CD14-positive monocyte (primary cell): ENCODE results near the gene LHFPL3. TPM values are rescaled to one million over a fixed set of nuclear protein-coding genes. Genes with fewer than 3 reads are reported as not detected.

Experiments used
- DNase-seq, 3 donors: peaks; one replicate each; pipeline ENCODE4 v3.0.0-alpha.2; 2011 to 2022
- H2AFZ ChIP-seq: 2 replicates; pipeline ENCODE4 v1.6.0; 2012; ENCODE audit warnings: mild to moderate bottlenecking, low read depth, low read length, inconsistent platforms; ENCODE audit not compliant: insufficient read depth, poor library complexity, severe bottlenecking
- H3K27ac ChIP-seq, 2 donors: 1 replicate in 1 of 2; 2 replicates in 1 of 2; pipeline ENCODE4 v1.5.1; 2012 to 2013; ENCODE audit warnings: low read length in 2 of 2, control low read depth in 1 of 2, inconsistent platforms in 1 of 2, low read depth in 1 of 2, mild to moderate bottlenecking in 1 of 2
- H3K27me3 ChIP-seq, 2 donors: one replicate each; pipeline versions ENCODE4 v1.6.0 to v1.6.1; 2011 to 2013; ENCODE audit warnings: low read length in 2 of 2; ENCODE audit not compliant: control insufficient read depth in 2 of 2, insufficient read depth in 2 of 2
- H3K36me3 ChIP-seq, 2 donors: replicated peaks in 1 of 2; 1 replicate in 1 of 2; 2 replicates in 1 of 2; pipeline versions ENCODE4 v1.5.1 to v1.6.1; 2012 to 2013; ENCODE audit warnings: low read length in 2 of 2, control low read depth in 1 of 2, inconsistent platforms in 1 of 2, mild to moderate bottlenecking in 1 of 2; ENCODE audit not compliant: insufficient read depth in 2 of 2, control insufficient read depth in 1 of 2
- H3K4me1 ChIP-seq, 2 donors: 1 replicate in 1 of 2; 2 replicates in 1 of 2; pipeline versions ENCODE4 v1.5.1 to v1.6.1; 2012 to 2013; ENCODE audit warnings: low read length in 2 of 2, control low read depth in 1 of 2, inconsistent platforms in 1 of 2, mild to moderate bottlenecking in 1 of 2, moderate library complexity in 1 of 2; ENCODE audit not compliant: insufficient read depth in 2 of 2, control insufficient read depth in 1 of 2
- H3K4me2 ChIP-seq: replicated peaks from 2 replicates; pipeline ENCODE3; 2012; ENCODE audit warnings: low read length, moderate library complexity, mild to moderate bottlenecking; ENCODE audit not compliant: poor library complexity, severe bottlenecking; ENCODE audit errors: extremely low read depth
- H3K4me3 ChIP-seq, 3 experiments: fragments of 200-600 bp in 1 of 3; sonication (generic) in 1 of 3; replicated peaks in 1 of 3; 1 replicate in 2 of 3; 2 replicates in 1 of 3; pipeline ENCODE4 v1.5.1; 2011 to 2013; ENCODE audit warnings: low read length in 3 of 3, mild to moderate bottlenecking in 3 of 3, control low read depth in 2 of 3, low read depth in 2 of 3, inconsistent platforms in 1 of 3, moderate library complexity in 1 of 3
- H3K79me2 ChIP-seq: 2 replicates; pipeline ENCODE4 v1.6.0; 2012; ENCODE audit warnings: mild to moderate bottlenecking, control low read depth, inconsistent platforms, low read length, moderate library complexity; ENCODE audit not compliant: insufficient read depth
- H3K9ac ChIP-seq: 2 replicates; pipeline ENCODE4 v1.6.0; 2017; ENCODE audit warnings: low read length, mild to moderate bottlenecking; ENCODE audit not compliant: insufficient read depth, poor library complexity, severe bottlenecking
- H3K9me3 ChIP-seq, 2 donors: replicated peaks in 1 of 2; 1 replicate in 1 of 2; 2 replicates in 1 of 2; pipeline versions ENCODE4 v1.5.1 to v1.6.1; 2012 to 2013; ENCODE audit warnings: low read length in 2 of 2, control low read depth in 1 of 2; ENCODE audit not compliant: control insufficient read depth in 1 of 2, insufficient read depth in 1 of 2
- H4K20me1 ChIP-seq: 2 replicates; pipeline ENCODE4 v1.6.0; 2012; ENCODE audit warnings: mild to moderate bottlenecking, low read length, control low read depth, moderate library complexity; ENCODE audit not compliant: insufficient read depth
- H3K27ac Mint-ChIP-seq, 7 donors: one replicate each; pipeline ENCODE4 v1.8.0; 2020; ENCODE audit warnings: mild to moderate bottlenecking in 7 of 7, mixed read lengths in 7 of 7, moderate library complexity in 6 of 7, inconsistent platforms in 2 of 7
- H3K27me3 Mint-ChIP-seq, 3 donors: one replicate each; pipeline ENCODE4 v1.8.0; 2021 to 2022; ENCODE audit warnings: low read depth in 3 of 3, mild to moderate bottlenecking in 3 of 3, mixed read lengths in 3 of 3, moderate library complexity in 3 of 3, inconsistent platforms in 1 of 3
- H3K36me3 Mint-ChIP-seq, 2 donors: one replicate each; pipeline ENCODE4 v1.8.0; 2020; ENCODE audit warnings: mixed read lengths in 2 of 2, inconsistent platforms in 1 of 2, mild to moderate bottlenecking in 1 of 2
- H3K4me1 Mint-ChIP-seq: one replicate; pipeline ENCODE4 v1.8.0; 2020; ENCODE audit warnings: mild to moderate bottlenecking, mixed read lengths
- H3K4me3 Mint-ChIP-seq, 2 donors: one replicate each; pipeline ENCODE4 v1.8.0; 2020; ENCODE audit warnings: mild to moderate bottlenecking in 2 of 2, mixed read lengths in 2 of 2, moderate library complexity in 1 of 2
- H3K9me3 Mint-ChIP-seq, 7 donors: one replicate each; pipeline ENCODE4 v1.8.0; 2020 to 2022; ENCODE audit warnings: mixed read lengths in 7 of 7, mild to moderate bottlenecking in 6 of 7, moderate library complexity in 6 of 7, inconsistent platforms in 2 of 7
- WGBS: methylation state at CpG from one replicate; pipeline ENCODE4 v1.1.5; 2013; ENCODE audit warnings: missing lambda C conversion rate; ENCODE audit not compliant: insufficient coverage; 5-methylcytosine and 5-hydroxymethylcytosine counted together
- intact Hi-C, 2 donors: fragments of 100-400 bp; cut with micrococcal nuclease; formaldehyde crosslinking; loops; one replicate each; pipeline versions ENCODE4 v1.15.0 to v1.15.1; 2023
- polyA plus RNA-seq, 3 donors: library from polyadenylated mRNA; depleted of rRNA in 1 of 3; unstranded in 2 of 3; stranded (reverse) in 1 of 3; fragments of 300-500 nt in 2 of 3; fragments of >200 nt in 1 of 3; fragmentation: Illumina TruSeq in 2 of 3; gene quantifications; 1 replicate in 2 of 3; 2 replicates in 1 of 3; pipeline ENCODE4 v1.2.3, GENCODE V29; 2012 to 2021
- TF ChIP-seq, protein P1 (sequence below): fragments of 200-600 bp; IDR thresholded peaks from one replicate; pipeline ENCODE4 v1.8.0; 2022; ENCODE audit warnings: antibody characterized with exemption, mild to moderate bottlenecking

The LHFPL3 gene
- polyA plus RNA-seq, 3 donors: not detected

- no peak overlapping the region for H3K4me3 ChIP-seq
- intact Hi-C loops: no loop called here
- TF ChIP-seq, protein P1, sequence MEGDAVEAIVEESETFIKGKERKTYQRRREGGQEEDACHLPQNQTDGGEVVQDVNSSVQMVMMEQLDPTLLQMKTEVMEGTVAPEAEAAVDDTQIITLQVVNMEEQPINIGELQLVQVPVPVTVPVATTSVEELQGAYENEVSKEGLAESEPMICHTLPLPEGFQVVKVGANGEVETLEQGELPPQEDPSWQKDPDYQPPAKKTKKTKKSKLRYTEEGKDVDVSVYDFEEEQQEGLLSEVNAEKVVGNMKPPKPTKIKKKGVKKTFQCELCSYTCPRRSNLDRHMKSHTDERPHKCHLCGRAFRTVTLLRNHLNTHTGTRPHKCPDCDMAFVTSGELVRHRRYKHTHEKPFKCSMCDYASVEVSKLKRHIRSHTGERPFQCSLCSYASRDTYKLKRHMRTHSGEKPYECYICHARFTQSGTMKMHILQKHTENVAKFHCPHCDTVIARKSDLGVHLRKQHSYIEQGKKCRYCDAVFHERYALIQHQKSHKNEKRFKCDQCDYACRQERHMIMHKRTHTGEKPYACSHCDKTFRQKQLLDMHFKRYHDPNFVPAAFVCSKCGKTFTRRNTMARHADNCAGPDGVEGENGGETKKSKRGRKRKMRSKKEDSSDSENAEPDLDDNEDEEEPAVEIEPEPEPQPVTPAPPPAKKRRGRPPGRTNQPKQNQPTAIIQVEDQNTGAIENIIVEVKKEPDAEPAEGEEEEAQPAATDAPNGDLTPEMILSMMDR: no peak
- H3K4me2 ChIP-seq: no peak overlapping the region
- H3K4me3 Mint-ChIP-seq: no peak overlapping the region
- H4K20me1 ChIP-seq: no peaks in the 10 kb centered on the region
- H3K27ac Mint-ChIP-seq: no peak overlapping the region
- WGBS: no CpG with 5 or more reads among the region's 2 CpGs
- no peaks in the 10 kb centered on the region for H3K36me3 Mint-ChIP-seq
- no peaks in the 10 kb centered on the region for H3K4me1 Mint-ChIP-seq
- H3K27me3 Mint-ChIP-seq: peaks cover 1 to 2% (median 2%) of the 10 kb centered on the region in 3 donors
- H3K27me3 ChIP-seq: peaks cover 0 to 2% of the 10 kb centered on the region in 2 donors
- no peak overlapping the region for H2AFZ ChIP-seq
- no peak overlapping the region for H3K9ac ChIP-seq
- H3K9me3 Mint-ChIP-seq: peaks cover 0 to 1% (median 0%) of the 10 kb centered on the region in 7 donors
- H3K9me3 ChIP-seq: no peaks in the 10 kb centered on the region
- H3K36me3 ChIP-seq: no peaks in the 10 kb centered on the region
- H3K4me1 ChIP-seq: no peaks in the 10 kb centered on the region
- H3K27ac ChIP-seq: no peak overlapping the region
- no peaks in the 10 kb centered on the region for H3K79me2 ChIP-seq
- no peak for DNase-seq
These were observed 580.2 kb downstream of the LHFPL3 start for GRCh38 chr7:104908636-104909035.

GRCh38 chr7:104909096-104909495 is 580.7 kb downstream of the LHFPL3 start:
- intact Hi-C loops: no loop called here
- Histone ChIP-seq H3K9me3 (no peaks in the 10 kb centered on the region), H3K9ac (no peak overlapping the region), H3K27me3 (peaks cover 0 to 2% of the 10 kb centered on the region in 2 donors), H3K4me1 (no peaks in the 10 kb centered on the region), H3K27ac (no peak overlapping the region), H3K4me3 (no peak overlapping the region), H3K79me2 (no peaks in the 10 kb centered on the region), H3K4me2 (no peak overlapping the region), H4K20me1 (no peaks in the 10 kb centered on the region), H2AFZ (no peak overlapping the region), H3K36me3 (no peaks in the 10 kb centered on the region)
- H3K4me1 Mint-ChIP-seq: no peaks in the 10 kb centered on the region
- H3K27ac Mint-ChIP-seq: no peak overlapping the region
- H3K4me3 Mint-ChIP-seq: peak overlapping the region in 1 of 2 donors; percentile 61
- 100% methylated on average over 2 of the region's 2 CpGs for WGBS
- no peak for DNase-seq
- H3K36me3 Mint-ChIP-seq: no peaks in the 10 kb centered on the region
- TF ChIP-seq, protein P1: no peak
- H3K27me3 Mint-ChIP-seq: peaks cover 1 to 2% (median 2%) of the 10 kb centered on the region in 3 donors
- H3K9me3 Mint-ChIP-seq: peaks cover 0 to 2% (median 0%) of the 10 kb centered on the region in 7 donors
